ENCODE results near the gene LCNL1. TPM values are rescaled to one million over a fixed set of nuclear protein-coding genes. Genes with fewer than 3 reads are reported as not detected.
A peak's percentile ranks its signal among the peaks of the same experiment; 100 is the strongest.

The LCNL1 gene
- total and polyA plus RNA-seq, 9 donors: 0.12 to 1.3 (median 0.42) TPM

- peaks cover 24% of the 10 kb centered on the region for H3K4me1 ChIP-seq (ENCODE audit: control insufficient read depth, insufficient read depth, low read length)
- no peak for DNase-seq
- WGBS (ENCODE audit: insufficient coverage): 44% methylated on average over 9 of the region's 17 CpGs
- no peak overlapping the region for H3K4me3 ChIP-seq (ENCODE audit: low read length)
- H3K27ac ChIP-seq (ENCODE audit: low read length): no peak overlapping the region
- H3K36me3 ChIP-seq (ENCODE audit: control insufficient read depth, insufficient read depth, low read length): no peaks in the 10 kb centered on the region
- H3K27me3 ChIP-seq (ENCODE audit: control insufficient read depth, insufficient read depth, low read length): peaks cover 52% of the 10 kb centered on the region
- no peaks in the 10 kb centered on the region for H3K9me3 ChIP-seq (replicated peaks; ENCODE audit: control insufficient read depth, low read depth, low read length)
Measured at GRCh38 chr9:136981588-136982231, 1.1 kb upstream of the LCNL1 start.

- peaks cover 9% of the 10 kb centered on the region for H3K4me1 ChIP-seq (ENCODE audit: control insufficient read depth, insufficient read depth, low read length)
Measured at GRCh38 chr9:136983167-136983566, 374 bp downstream of the LCNL1 start.

GRCh38 chr9:136983656-136984314 is 992 bp downstream of the LCNL1 start:
- no peak overlapping the region for H3K4me3 ChIP-seq (ENCODE audit: low read length)
- no peak overlapping the region for H3K27ac ChIP-seq (ENCODE audit: low read length)
- H3K27me3 ChIP-seq (ENCODE audit: control insufficient read depth, insufficient read depth, low read length): peaks cover 64% of the 10 kb centered on the region
- DNase-seq: no peak
- no peaks in the 10 kb centered on the region for H3K9me3 ChIP-seq (replicated peaks; ENCODE audit: control insufficient read depth, low read depth, low read length)
- H3K4me1 ChIP-seq (ENCODE audit: control insufficient read depth, insufficient read depth, low read length): peaks cover 9% of the 10 kb centered on the region
- WGBS (ENCODE audit: insufficient coverage): 88% methylated on average over 2 of the region's 11 CpGs
- no peaks in the 10 kb centered on the region for H3K36me3 ChIP-seq (ENCODE audit: control insufficient read depth, insufficient read depth, low read length)

More at GRCh38 chr9:136983167-136983566, 374 bp downstream of the LCNL1 start:
- H3K27me3 ChIP-seq (ENCODE audit: control insufficient read depth, insufficient read depth, low read length): peaks cover 61% of the 10 kb centered on the region
- no peaks in the 10 kb centered on the region for H3K36me3 ChIP-seq (ENCODE audit: control insufficient read depth, insufficient read depth, low read length)
- no peaks in the 10 kb centered on the region for H3K9me3 ChIP-seq (replicated peaks; ENCODE audit: control insufficient read depth, low read depth, low read length)
- no peak overlapping the region for H3K27ac ChIP-seq (ENCODE audit: low read length)
- WGBS (ENCODE audit: insufficient coverage): 74% methylated on average over 7 of the region's 9 CpGs
- H3K4me3 ChIP-seq (ENCODE audit: low read length): no peak overlapping the region
- DNase-seq: no peak

- H3K9me3 ChIP-seq (replicated peaks; ENCODE audit: control insufficient read depth, low read depth, low read length): no peaks in the 10 kb centered on the region
- H3K4me3 ChIP-seq (ENCODE audit: low read length): no peak overlapping the region
- no peak for DNase-seq
- H3K4me1 ChIP-seq (ENCODE audit: control insufficient read depth, insufficient read depth, low read length): peaks cover 9% of the 10 kb centered on the region
- 27% methylated on average over 24 of the region's 29 CpGs for WGBS (ENCODE audit: insufficient coverage)
- no peaks in the 10 kb centered on the region for H3K36me3 ChIP-seq (ENCODE audit: control insufficient read depth, insufficient read depth, low read length)
- no peak overlapping the region for H3K27ac ChIP-seq (ENCODE audit: low read length)
- peaks cover 64% of the 10 kb centered on the region for H3K27me3 ChIP-seq (ENCODE audit: control insufficient read depth, insufficient read depth, low read length)
Measured at GRCh38 chr9:136984464-136985026, 1.8 kb downstream of the LCNL1 start.

GRCh38 chr9:136985027-136985602 is 2.3 kb downstream of the LCNL1 start:
- Histone ChIP-seq H3K27me3 (ENCODE audit: control insufficient read depth, insufficient read depth, low read length) (peaks cover 64% of the 10 kb centered on the region), H3K27ac (ENCODE audit: low read length) (no peak overlapping the region), H3K4me1 (ENCODE audit: control insufficient read depth, insufficient read depth, low read length) (peaks cover 9% of the 10 kb centered on the region), H3K4me3 (ENCODE audit: low read length) (no peak overlapping the region), H3K36me3 (ENCODE audit: control insufficient read depth, insufficient read depth, low read length) (no peaks in the 10 kb centered on the region), H3K9me3 (replicated peaks; ENCODE audit: control insufficient read depth, low read depth, low read length) (no peaks in the 10 kb centered on the region)
- DNase-seq: no peak
- 5% methylated on average over 48 of the region's 48 CpGs for WGBS (ENCODE audit: insufficient coverage)

GRCh38 chr9:136985853-136986252 is 3.1 kb downstream of the LCNL1 start:
- H3K4me3 ChIP-seq (ENCODE audit: low read length): no peak overlapping the region
- H3K36me3 ChIP-seq (ENCODE audit: control insufficient read depth, insufficient read depth, low read length): no peaks in the 10 kb centered on the region
- H3K4me1 ChIP-seq (ENCODE audit: control insufficient read depth, insufficient read depth, low read length): peaks cover 9% of the 10 kb centered on the region
- H3K27ac ChIP-seq (ENCODE audit: low read length): no peak overlapping the region
- H3K27me3 ChIP-seq (ENCODE audit: control insufficient read depth, insufficient read depth, low read length): peaks cover 65% of the 10 kb centered on the region
- DNase-seq: no peak
- WGBS (ENCODE audit: insufficient coverage): 11% methylated on average over 33 of the region's 33 CpGs
- H3K9me3 ChIP-seq (replicated peaks; ENCODE audit: control insufficient read depth, low read depth, low read length): no peaks in the 10 kb centered on the region

GRCh38 chr9:136988872-136989271 is 6.1 kb downstream of the LCNL1 start:
- WGBS (ENCODE audit: insufficient coverage): 100% methylated on average over 1 of the region's 4 CpGs
- no peak for DNase-seq
- peaks cover 22% of the 10 kb centered on the region for H3K4me1 ChIP-seq (ENCODE audit: control insufficient read depth, insufficient read depth, low read length)
- peaks cover 7% of the 10 kb centered on the region for H3K36me3 ChIP-seq (ENCODE audit: control insufficient read depth, insufficient read depth, low read length)
- H3K27ac ChIP-seq (ENCODE audit: low read length): no peak overlapping the region
- no peaks in the 10 kb centered on the region for H3K9me3 ChIP-seq (replicated peaks; ENCODE audit: control insufficient read depth, low read depth, low read length)
- peaks cover 57% of the 10 kb centered on the region for H3K27me3 ChIP-seq (ENCODE audit: control insufficient read depth, insufficient read depth, low read length)
- H3K4me3 ChIP-seq (ENCODE audit: low read length): no peak overlapping the region

- peaks cover 20% of the 10 kb centered on the region for H3K4me1 ChIP-seq (ENCODE audit: control insufficient read depth, insufficient read depth, low read length)
- WGBS (ENCODE audit: insufficient coverage): 71% methylated on average over 9 of the region's 10 CpGs
- H3K36me3 ChIP-seq (ENCODE audit: control insufficient read depth, insufficient read depth, low read length): peaks cover 11% of the 10 kb centered on the region
- H3K27ac ChIP-seq (ENCODE audit: low read length): no peak overlapping the region
- no peak for DNase-seq
- H3K9me3 ChIP-seq (replicated peaks; ENCODE audit: control insufficient read depth, low read depth, low read length): no peaks in the 10 kb centered on the region
- peaks cover 55% of the 10 kb centered on the region for H3K27me3 ChIP-seq (ENCODE audit: control insufficient read depth, insufficient read depth, low read length)
- no peak overlapping the region for H3K4me3 ChIP-seq (ENCODE audit: low read length)
Measured at GRCh38 chr9:136990242-136990911, 7.6 kb downstream of the LCNL1 start.

GRCh38 chr9:136991993-136992818 is 9.4 kb downstream of the LCNL1 start, which contains the start of gene PAXX:
PAXX (plus strand) TSS chr9:136992422; CDS start chr9:136992444, 22 bp downstream.
- peak within 1 kb of the TSS; percentile 62 for H3K27ac ChIP-seq (ENCODE audit: low read length)
- no peaks in the 10 kb centered on the region for H3K9me3 ChIP-seq (replicated peaks; ENCODE audit: control insufficient read depth, low read depth, low read length)
- H3K36me3 ChIP-seq (ENCODE audit: control insufficient read depth, insufficient read depth, low read length): peaks cover 11% of the 10 kb centered on the region
- peak; percentile 95 for DNase-seq
- H3K4me3 ChIP-seq (ENCODE audit: low read length): peak within 1 kb of the TSS; percentile 78
- WGBS (ENCODE audit: insufficient coverage): 1% methylated on average over 68 of the region's 92 CpGs
- peaks cover 34% of the 10 kb centered on the region for H3K4me1 ChIP-seq (ENCODE audit: control insufficient read depth, insufficient read depth, low read length)
- peaks cover 55% of the 10 kb centered on the region for H3K27me3 ChIP-seq (ENCODE audit: control insufficient read depth, insufficient read depth, low read length)

All from muscle of leg (tissue), 11 donors.